ENCODE measurements around the gene NELL1. TPM values are rescaled to one million over a fixed set of nuclear protein-coding genes. Genes with fewer than 3 reads are reported as not detected.

The NELL1 gene
- total RNA-seq, 1 donor from 2014 or later: not detected

DNA sequence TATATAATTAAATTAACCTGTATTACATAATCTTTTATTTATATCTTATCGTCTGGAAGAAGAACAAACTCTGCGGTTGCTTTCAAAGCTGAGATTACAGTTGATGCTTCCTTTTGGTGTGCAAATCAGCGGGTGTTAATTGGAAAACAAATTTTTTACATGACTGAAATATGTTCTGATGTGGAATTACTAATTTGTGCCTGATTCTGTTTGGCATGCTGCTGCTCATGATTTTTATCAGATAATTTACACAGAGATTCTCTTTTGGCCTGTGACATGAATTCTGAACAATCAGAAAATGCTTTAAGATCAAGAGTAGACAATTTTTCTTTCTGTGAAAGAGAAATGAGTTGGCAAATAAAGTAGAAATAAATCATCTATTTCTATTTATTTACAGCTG is 510.8 kb downstream of the NELL1 start:
- Histone ChIP-seq H3K27me3 (no peaks in the 10 kb centered on the region), H3K36me3 (no peaks in the 10 kb centered on the region), H2AFZ (replicated peaks) (no peak overlapping the region), H3K4me2 (no peak overlapping the region), H3K9me3 (ENCODE audit: low read depth) (no peaks in the 10 kb centered on the region), H3K9ac (no peak overlapping the region), H3K4me1 (no peaks in the 10 kb centered on the region), H3K4me3 (no peak overlapping the region), H3F3A (ENCODE audit: low read depth) (no peaks in the 10 kb centered on the region), H3K79me2 (ENCODE audit: low read depth) (no peaks in the 10 kb centered on the region), H4K20me1 (ENCODE audit: low read depth) (no peaks in the 10 kb centered on the region), H3K27ac (no peak overlapping the region)
- peaks cover 3% of the 10 kb centered on the region for H3K27me3 Mint-ChIP-seq (ENCODE audit: insufficient read depth, low read depth)
- H3K4me3 Mint-ChIP-seq: no peak overlapping the region
- no peaks in the 10 kb centered on the region for H3K36me3 Mint-ChIP-seq
- H3K4me1 Mint-ChIP-seq: peaks cover 7% of the 10 kb centered on the region
- no peak overlapping the region for H3K27ac Mint-ChIP-seq
- no peaks in the 10 kb centered on the region for H3K9me3 Mint-ChIP-seq
- no peak for DNase-seq (ENCODE audit: low spot score)
- TF ChIP-seq EZH2phosphoT487 (IDR thresholded peaks at IDR 0.05) (no peak), EZH2 (IDR thresholded peaks at IDR 0.05) (no peak), CTCF (IDR thresholded peaks at IDR 0.05) (no peak)

DNA sequence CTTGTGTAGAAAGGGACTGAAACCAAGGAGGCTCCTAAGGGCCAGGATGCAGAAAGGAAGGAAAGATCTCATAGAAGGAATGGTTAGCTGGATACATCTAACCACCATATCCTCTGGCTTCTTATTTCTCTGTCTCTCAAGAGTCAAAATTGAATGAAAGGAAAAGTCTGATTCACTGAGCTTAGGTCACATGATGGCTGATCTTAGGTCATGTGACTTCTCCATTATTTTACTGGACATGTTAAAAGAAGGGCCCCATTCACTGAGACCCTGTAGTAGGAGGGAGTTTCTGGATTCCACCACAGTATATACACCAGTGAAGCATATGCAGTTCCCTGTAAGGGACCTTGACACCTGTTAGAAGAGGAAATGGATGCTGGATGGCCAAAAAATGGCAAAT is 516.6 kb downstream of the NELL1 start:
- Histone ChIP-seq H3K4me2 (no peak overlapping the region), H3K4me1 (no peaks in the 10 kb centered on the region), H3F3A (ENCODE audit: low read depth) (no peaks in the 10 kb centered on the region), H3K36me3 (no peaks in the 10 kb centered on the region), H3K9ac (no peak overlapping the region), H2AFZ (replicated peaks) (no peak overlapping the region), H3K27ac (no peak overlapping the region), H3K79me2 (ENCODE audit: low read depth) (no peaks in the 10 kb centered on the region), H3K9me3 (ENCODE audit: low read depth) (no peaks in the 10 kb centered on the region), H3K27me3 (no peaks in the 10 kb centered on the region), H4K20me1 (ENCODE audit: low read depth) (no peaks in the 10 kb centered on the region), H3K4me3 (no peak overlapping the region)
- H3K27ac Mint-ChIP-seq: no peak overlapping the region
- H3K27me3 Mint-ChIP-seq (ENCODE audit: insufficient read depth, low read depth): peaks cover 3% of the 10 kb centered on the region
- no peaks in the 10 kb centered on the region for H3K4me1 Mint-ChIP-seq
- no peak for DNase-seq (ENCODE audit: low spot score)
- TF ChIP-seq EZH2 (IDR thresholded peaks at IDR 0.05) (no peak), CTCF (IDR thresholded peaks at IDR 0.05) (no peak), EZH2phosphoT487 (IDR thresholded peaks at IDR 0.05) (no peak)
- no peaks in the 10 kb centered on the region for H3K36me3 Mint-ChIP-seq
- H3K4me3 Mint-ChIP-seq: no peak overlapping the region
- H3K9me3 Mint-ChIP-seq: no peaks in the 10 kb centered on the region

DNA sequence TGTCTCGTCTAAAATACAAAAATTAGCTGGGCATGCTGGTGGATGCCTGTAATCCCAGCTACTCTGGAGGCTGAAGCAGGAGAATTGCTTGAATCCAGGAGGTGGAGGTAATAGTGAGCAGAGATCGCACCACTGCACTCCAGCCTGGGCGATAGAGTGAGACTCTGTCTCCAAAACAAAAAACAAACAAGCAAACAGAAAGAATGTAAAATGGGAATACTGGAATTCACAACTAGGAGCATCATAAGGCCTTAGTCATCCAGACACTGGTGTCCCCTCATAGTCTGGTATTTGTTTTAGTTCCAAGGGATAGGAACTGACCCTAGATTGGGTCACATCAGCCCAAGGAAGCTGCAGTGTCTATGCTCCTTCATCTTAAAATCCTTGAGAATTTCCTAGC is 520.8 kb downstream of the NELL1 start:
- Histone ChIP-seq H2AFZ (replicated peaks) (no peak overlapping the region), H3K36me3 (no peaks in the 10 kb centered on the region), H4K20me1 (ENCODE audit: low read depth) (no peaks in the 10 kb centered on the region), H3K27me3 (no peaks in the 10 kb centered on the region), H3K9ac (no peak overlapping the region), H3K27ac (no peak overlapping the region), H3K4me1 (no peaks in the 10 kb centered on the region), H3K79me2 (ENCODE audit: low read depth) (no peaks in the 10 kb centered on the region), H3K4me2 (no peak overlapping the region), H3F3A (ENCODE audit: low read depth) (no peaks in the 10 kb centered on the region), H3K9me3 (ENCODE audit: low read depth) (no peaks in the 10 kb centered on the region), H3K4me3 (no peak overlapping the region)
- Mint-ChIP-seq H3K4me3 (no peak overlapping the region), H3K27me3 (ENCODE audit: insufficient read depth, low read depth) (no peaks in the 10 kb centered on the region), H3K4me1 (no peaks in the 10 kb centered on the region), H3K9me3 (no peaks in the 10 kb centered on the region), H3K36me3 (no peaks in the 10 kb centered on the region), H3K27ac (no peak overlapping the region)
- TF ChIP-seq EZH2 (IDR thresholded peaks at IDR 0.05) (no peak), CTCF (IDR thresholded peaks at IDR 0.05) (no peak), EZH2phosphoT487 (IDR thresholded peaks at IDR 0.05) (no peak)
- DNase-seq (ENCODE audit: low spot score): no peak

Measured in neural progenitor cell (in vitro differentiated cells).